Fibroblast of peridontal ligament (primary cell): ENCODE measurements around the gene SERGEF.

Experiments
- DNase-seq: peaks from one replicate; pipeline ENCODE4 v3.0.0-alpha.2; 2010; ENCODE audit errors: extremely low read depth

Gene SERGEF

GRCh38 chr11:17783878-17784277 is 229.0 kb downstream of the SERGEF start:
- DNase-seq, result no peak

DNA sequence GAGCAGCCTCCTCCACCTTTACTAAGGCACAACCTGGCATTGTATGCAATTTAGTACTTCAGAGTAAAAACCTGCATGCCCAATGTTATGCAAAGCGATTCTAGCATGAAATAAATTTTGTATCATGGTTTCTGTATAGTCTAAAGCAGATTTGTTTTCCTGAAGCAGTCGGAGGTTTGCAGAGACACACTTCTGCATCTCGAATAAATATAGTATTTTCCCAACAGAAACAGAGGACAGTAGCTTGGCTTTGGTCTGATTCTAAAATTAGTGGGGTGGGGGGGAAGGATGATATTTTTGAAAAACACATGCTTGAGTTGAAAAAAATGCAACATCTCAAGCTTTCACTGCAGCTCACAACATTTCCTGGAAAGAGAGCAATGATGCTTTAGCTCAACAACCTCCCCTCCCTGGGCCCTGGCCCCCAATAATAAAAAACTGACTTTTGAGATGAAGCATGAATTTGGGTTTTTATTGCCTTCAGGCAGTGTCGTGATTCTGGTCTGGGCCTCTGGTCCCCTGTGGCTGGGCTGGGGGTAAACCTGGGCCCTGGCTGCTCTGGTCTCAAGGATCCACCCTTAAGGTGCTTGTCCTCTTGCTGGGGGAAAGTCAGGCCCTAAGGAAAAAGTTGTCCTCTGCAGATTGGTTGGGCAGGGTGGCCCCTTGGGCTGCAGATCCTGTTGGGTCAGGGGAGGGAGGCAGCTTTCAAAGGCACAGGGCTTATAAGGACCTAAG is 230.1 kb downstream of the SERGEF start:
- no peak for DNase-seq

DNA sequence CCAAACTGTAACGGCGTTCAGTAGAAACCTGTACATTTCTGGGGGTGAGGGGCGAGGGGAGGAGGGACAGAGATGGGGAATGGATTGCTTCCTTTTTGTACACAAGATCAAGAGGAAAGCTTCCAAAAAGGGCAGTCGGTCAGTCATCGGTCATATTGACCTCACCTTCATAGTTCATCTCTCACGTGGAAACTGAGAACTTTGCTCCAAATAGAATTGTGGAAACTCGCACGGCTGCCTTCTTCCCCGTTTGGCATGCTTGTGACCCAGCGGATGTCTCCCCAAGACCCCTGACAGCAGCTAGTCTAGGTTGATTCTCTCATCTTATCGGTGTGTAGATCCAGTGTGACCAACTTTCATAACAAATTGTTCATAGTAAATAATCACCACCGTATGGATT is 230.7 kb downstream of the SERGEF start:
- DNase-seq, result no peak

GRCh38 chr11:17781626-17782025 is 231.2 kb downstream of the SERGEF start:
- no peak for DNase-seq

DNA sequence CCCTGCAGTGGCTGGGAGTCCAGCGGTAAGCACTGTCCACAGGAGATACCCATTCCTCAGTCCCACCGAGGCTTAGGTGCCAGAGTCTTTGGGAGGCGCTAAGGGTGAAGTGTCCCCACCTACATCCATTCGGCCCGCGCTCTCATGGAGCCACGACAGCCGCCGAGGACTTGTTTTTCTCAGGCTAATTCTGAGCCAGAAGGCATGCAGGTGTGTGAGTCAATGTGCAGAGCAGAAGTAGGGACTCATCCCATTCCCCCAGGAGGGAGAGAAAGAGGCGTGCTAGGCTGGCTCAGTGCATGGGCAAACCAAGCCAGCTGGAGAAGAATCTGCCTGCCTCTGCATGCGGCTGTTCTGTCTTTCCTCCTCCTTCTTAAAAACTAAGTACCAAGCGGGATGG is 231.6 kb downstream of the SERGEF start:
- no peak for DNase-seq

- DNase-seq, result no peak
Observed at GRCh38 chr11:17780668-17781067, 232.2 kb downstream of the SERGEF start.

GRCh38 chr11:17779861-17780594 is 232.8 kb downstream of the SERGEF start:
- no peak for DNase-seq

DNA sequence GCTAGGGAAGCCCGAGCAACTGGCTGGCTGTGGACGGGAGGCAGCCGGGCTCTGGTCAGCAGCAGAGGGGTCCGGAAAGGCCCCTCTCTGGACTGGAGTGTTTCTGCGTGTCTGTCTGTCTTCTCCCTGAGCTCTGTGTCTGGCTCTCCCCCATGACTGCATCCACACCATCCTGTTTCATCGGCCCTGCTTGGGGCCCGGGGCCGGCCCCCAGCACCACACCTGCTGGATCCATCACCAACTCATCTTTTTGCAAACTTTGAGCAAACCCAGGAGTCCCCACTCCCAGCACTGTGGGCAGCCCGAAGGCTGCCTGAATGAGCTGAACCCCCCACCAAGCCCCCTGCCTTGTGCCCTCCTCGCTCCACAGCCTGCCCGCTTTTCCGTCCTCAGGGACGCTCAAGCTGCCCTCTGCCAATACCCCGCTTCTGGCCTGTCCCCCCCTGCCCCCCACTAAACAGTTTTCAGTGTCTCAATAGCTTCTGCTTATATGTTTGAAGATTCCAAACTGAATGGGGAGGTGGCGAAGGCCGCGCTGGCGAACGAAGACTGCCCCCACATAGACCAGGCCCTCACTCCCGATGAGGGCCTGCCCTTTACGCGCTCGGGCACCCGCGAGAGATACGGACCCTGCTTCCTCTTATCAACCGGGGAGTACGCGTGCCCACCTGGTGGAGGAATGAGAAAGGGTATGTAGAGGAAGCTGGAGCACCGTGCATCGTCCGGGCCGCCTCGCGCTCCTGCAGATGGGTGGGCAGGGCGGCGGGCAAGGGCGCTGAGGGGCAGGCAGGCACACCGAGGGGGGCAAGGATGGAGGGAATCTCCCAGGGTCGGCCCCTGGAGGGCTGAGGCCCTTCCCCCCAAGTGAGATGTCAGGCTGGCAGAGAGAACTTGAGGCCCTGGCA is 233.6 kb downstream of the SERGEF start:
- no peak for DNase-seq

DNA sequence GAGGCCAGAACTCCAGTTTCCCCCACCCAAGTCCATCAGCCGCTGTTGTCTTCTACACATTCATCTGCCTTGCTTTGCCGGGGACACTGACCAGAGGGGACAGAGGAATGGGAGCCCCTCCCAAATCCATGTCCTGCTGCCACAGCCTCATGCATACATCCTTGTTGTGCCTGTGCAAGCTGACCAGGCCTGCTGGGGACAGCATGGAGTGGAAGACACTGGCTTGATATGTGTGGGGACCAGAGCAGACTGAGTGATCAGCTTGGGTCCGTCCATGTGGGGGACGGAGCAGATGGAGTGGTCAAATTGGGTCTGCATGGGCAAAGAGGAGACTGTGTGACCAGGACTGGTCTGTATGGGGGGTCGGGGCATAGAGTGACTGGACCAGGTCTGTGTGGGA is 234.5 kb downstream of the SERGEF start:
- no peak for DNase-seq

DNA sequence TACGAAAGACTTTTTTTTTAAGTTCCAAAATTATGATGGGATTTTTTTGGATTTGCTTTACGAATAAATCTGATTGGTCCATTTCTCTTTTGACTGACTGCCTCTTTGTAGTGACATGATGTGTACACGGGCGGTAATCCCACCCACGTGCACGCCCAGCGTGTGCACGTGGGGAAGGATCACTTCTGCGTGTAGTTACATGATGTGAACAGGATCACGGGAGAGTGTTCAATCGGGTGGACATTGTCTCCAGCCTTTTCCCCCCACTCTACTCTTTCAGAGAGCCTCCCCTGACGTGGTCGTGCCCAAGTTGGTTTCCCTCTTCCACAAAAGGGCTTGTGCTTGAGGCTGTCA is 235.1 kb downstream of the SERGEF start:
- DNase-seq, result no peak

DNA sequence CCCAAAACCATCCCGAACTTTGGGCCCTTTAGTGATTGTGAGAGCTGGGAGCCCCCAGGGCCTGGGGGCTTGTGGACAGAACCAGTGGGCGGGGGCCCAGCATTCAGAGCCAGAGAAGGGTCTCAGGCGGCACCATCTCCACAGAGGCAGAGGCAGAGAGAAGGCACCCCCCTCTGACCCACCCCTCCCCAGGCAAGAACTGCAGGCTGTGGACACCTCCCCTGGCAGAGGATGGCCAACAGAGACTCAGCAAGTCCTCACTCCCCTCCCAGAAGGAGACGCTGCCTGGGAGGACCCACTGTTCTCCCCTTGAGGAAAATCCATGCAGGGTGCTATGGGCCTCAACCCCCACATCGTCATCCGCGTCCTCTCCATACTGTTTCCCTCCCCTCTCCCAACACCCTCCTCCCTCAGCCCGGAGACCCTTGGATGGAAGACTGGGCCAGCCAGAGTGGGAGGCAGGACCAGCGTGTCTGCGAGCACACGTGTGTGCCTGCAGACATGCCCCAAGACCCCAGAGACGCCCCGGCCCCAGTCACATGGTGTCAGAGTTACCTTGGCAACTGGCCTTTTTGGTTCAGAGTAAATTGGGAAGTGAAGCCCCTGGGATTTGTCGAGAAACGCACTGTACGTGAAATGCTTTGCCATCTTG is 235.6 kb downstream of the SERGEF start:
- DNase-seq, result no peak

DNA sequence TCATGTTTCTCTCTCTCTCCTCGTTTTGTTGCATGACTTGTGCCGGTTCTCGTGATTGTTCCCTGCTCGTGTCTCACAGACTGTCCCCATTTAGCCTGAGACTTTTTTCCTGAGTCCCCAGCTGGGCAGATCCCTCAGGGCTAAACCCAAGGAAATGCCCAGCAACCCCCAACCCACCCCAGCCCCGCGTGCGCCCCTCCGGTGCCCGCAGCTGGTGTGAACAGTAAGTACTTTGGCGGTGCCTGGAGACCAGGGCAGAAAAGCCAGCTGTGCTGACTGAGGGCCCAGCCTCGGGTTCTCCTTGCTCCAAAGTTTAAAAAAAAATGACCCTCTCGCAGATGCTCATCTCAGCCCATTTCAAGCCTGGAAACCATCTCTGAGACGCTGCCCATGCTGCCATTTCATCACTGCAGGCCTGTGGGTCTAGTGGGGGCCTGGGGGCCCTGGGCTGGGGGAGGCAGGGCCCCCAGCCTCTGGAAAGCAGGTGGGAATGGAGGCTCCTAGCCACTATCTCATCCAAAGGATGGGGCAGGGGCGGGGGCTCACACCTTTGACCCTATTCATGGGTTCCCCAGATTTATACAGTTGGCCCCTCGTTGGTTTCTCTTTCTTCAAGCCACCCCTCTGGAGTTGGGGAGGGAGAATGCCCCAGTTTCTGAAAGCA is 236.5 kb downstream of the SERGEF start:
- no peak for DNase-seq

DNA sequence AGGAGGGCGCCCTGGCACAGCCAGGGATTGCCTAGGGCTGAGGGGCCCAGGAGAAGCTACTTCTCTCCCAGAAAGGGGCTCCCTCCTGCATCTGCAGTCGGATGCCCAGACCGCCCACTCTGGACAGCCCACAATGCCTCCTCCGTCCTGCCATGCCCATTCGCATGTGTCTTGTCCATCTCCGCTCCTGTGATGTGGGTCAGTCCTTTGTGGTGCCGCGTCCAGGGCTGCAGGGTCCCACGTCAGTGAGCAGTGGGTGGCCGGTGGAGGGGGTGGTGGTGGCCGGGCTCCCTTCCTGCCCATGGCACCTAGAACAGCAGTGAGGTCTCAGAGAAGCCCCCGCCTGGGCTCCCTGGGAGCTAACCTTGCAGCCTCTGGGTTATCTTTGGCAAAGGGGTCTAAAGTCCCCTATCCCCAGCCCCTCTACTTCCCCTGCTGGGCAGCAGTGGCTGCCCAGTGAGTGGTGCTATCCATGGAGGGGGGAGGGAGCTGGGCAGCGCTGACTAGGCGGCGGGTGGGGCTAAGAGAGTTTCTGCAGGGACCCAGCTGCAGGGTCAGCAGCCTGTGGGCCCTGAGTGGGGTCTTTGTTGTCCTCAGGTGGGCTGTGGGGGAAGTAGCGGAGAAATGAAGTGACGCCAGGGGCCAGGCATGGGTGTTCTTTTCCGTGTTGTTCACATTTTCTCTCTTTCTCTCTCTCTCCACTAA is 237.2 kb downstream of the SERGEF start:
- DNase-seq, result no peak

DNA sequence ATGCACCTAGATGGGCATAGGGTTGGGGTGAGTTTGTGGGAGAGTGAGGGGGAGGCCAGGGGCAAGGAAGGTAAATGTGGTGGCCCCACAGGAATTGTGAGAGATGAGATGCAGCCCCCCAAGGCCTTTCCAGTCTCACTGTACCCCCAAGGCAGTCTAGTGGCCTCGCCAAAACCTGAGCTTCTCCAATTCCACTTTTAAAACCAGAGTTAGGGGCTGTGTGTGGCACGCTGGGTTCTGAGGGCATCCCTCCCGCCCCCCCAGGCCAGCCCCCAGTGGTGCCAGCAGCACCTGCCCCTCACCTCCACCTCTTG is 237.9 kb downstream of the SERGEF start:
- DNase-seq, result no peak

DNA sequence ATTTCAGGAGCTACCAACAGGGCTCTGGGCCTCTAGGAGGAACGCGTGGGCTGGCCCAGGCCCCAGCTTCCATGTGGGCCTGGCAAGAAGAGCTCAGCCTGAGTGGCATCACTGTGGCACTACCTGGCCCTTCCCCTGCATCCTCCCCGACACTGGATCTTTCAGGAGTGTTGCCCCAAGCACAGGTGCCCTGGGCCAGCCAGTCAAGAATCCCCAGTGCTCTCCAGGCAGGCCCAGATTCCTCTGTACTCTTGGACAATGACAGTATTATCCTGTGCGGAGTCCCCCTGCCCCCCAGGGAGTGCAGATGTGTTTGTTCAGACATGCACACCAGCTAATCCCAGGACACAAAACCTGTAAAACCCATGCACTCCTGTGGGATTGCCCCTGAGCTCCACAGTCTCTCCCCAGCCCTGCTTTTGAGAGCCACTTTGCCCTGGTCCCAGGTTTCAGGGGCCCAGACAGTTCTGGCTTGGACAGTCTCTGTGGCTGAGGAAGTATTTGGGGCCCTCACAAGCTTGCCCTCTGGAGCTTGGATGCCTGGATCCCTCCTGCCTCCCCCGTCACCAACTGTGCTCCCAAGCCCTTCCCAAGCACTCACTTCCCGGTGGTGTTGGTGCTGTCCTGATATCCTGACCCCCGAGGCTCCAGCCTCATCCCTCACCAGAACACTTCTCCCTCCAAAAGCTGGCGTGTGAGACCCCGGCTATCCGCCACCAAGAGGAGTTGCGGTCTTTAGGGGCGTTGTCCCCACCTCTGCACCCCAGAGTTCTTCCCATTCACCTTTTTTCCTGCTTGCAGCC is 238.4 kb downstream of the SERGEF start:
- no peak for DNase-seq

DNA sequence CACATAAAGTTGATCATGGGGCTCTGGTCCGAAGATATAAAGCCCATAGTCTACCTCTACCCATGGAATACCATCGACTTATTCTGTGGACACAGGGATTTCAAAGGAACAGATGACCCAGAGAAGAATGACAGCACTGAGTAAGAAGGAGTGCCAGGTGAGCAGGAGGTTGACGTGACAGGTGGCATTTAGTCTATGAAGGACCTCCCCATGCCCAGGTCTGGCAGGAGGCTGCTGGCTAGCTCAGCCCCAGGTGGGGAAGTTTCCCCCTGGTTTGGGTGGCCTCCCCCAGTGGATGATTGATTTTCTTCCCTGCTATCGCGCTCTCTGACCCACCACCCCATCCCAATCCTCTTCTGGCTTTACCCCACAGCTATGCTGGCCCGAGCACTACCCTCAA is 239.2 kb downstream of the SERGEF start:
- no peak for DNase-seq

DNA sequence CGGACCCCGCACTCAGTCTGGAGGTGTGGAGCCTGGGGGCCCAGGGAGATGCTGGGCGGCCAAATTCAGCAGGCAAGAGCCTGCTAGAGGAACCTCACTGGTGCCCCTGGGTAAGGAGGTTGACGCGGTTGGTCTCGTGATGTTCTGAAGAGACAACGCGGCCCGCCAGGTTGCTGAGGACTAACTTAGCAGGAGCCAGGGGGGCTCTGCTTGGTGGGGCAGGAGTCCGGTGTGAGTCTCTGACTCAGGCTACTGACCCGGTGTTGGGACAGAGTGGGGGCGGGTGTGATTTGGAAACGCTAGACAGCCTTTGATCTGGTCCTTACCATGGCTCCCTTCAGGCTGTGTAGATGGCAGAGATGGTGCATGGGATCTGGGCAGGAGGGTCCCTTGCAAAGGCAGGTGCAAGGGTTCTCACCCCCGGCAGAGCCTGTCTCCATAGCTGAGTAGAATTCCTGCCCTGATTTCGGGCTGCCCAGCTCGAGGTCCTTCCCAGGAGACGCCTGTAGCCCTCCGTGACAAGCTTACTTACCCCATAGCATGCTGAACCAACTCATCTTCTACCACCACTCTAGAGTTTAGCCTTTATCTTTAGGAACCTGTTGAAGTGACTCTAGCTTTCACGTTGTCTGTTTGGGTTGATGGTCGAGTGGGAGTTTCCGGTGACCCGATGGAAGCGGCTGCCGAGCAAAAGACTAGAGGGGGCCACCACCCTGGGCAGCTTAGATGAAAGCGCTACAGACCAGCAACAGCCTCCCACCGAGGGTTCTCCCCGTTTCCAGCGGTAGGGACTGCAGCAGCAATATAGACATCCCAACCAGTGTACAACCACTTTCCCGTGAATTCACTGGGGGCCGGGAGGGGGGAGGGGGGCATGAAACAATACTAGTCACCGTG is 239.9 kb downstream of the SERGEF start:
- DNase-seq, result no peak

- DNase-seq, result no peak
Observed at GRCh38 chr11:17771841-17772401, 240.9 kb downstream of the SERGEF start.

DNA sequence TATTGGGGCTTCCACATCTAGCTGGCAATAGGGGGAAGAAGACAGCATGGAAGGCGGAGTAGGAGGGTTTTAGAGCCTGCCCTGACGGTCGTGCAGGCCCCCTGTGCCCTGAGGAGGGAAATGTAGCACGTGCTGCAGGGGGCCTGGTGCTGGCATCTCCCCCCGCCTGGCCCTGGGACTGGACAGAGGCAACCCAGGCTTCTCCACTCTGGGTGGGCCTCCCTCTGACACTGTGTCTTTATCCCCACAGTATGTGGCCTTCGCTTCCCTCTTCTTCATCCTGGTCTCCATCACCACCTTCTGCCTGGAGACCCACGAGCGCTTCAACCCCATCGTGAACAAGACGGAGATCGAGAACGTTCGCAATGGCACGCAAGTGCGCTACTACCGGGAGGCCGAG is 241.4 kb downstream of the SERGEF start:
- no peak for DNase-seq
